Skin epidermis (tissue), 12 donors: Measurements from ENCODE around the gene TMEM38A.

Experiments
- H3K27ac ChIP-seq, 21 experiments: fragments of 200-600 bp; sonication (generic) in 11 of 21; one replicate each; pipeline ENCODE4 v1.5.0; 2020; ENCODE audit warnings: mild to moderate bottlenecking in 3 of 21, inconsistent platforms in 2 of 21, moderate library complexity in 2 of 21
- H3K4me3 ChIP-seq, 7 experiments: fragments of 200-600 bp; sonication (generic) in 2 of 7; one replicate each; pipeline ENCODE4 v1.5.0; 2020; ENCODE audit warnings: inconsistent platforms in 2 of 7, mild to moderate bottlenecking in 2 of 7, moderate library complexity in 1 of 7

Gene TMEM38A

GRCh38 chr19:16660763-16661479, at the start of gene TMEM38A:
Gene TMEM38A (plus strand): TSS chr19:16661139. CDS start chr19:16661218, 79 bp downstream.
- peak within 1 kb of the TSS; percentile 52 to 85 (median 64) for H3K4me3 ChIP-seq
- peak within 1 kb of the TSS; percentile 31 to 95 (median 89) for H3K27ac ChIP-seq

GRCh38 chr19:16612636-16613035, 48.3 kb upstream of the TMEM38A start:
- Histone ChIP-seq H3K4me3 (no peak overlapping the region), H3K27ac (no peak overlapping the region)

GRCh38 chr19:16613841-16614240, 47.1 kb upstream of the TMEM38A start:
- no peak overlapping the region for H3K27ac ChIP-seq
- no peak overlapping the region for H3K4me3 ChIP-seq

GRCh38 chr19:16614941-16615340, 46.0 kb upstream of the TMEM38A start:
- H3K27ac ChIP-seq: no peak overlapping the region
- no peak overlapping the region for H3K4me3 ChIP-seq

- no peak overlapping the region for H3K4me3 ChIP-seq
- no peak overlapping the region for H3K27ac ChIP-seq
Observed at GRCh38 chr19:16615808-16616207, 45.1 kb upstream of the TMEM38A start.

GRCh38 chr19:16618248-16618647, 42.7 kb upstream of the TMEM38A start:
- H3K27ac ChIP-seq: no peak overlapping the region
- H3K4me3 ChIP-seq: no peak overlapping the region

GRCh38 chr19:16619457-16619856, 41.5 kb upstream of the TMEM38A start:
- Histone ChIP-seq H3K4me3 (no peak overlapping the region), H3K27ac (peak overlapping the region in 1 of 21 experiments; percentile 17)

- Histone ChIP-seq H3K27ac (peak overlapping the region in 1 of 21 experiments; percentile 17), H3K4me3 (no peak overlapping the region)
Observed at GRCh38 chr19:16620018-16620417, 40.9 kb upstream of the TMEM38A start.

- no peak overlapping the region for H3K4me3 ChIP-seq
- peak overlapping the region in 1 of 21 experiments; percentile 9 for H3K27ac ChIP-seq
Observed at GRCh38 chr19:16620584-16620983, 40.4 kb upstream of the TMEM38A start.

- Histone ChIP-seq H3K4me3 (no peak overlapping the region), H3K27ac (peak overlapping the region in 2 of 21 experiments; percentile 9 to 19)
Observed at GRCh38 chr19:16621165-16621800, 39.7 kb upstream of the TMEM38A start.

- Histone ChIP-seq H3K4me3 (no peak overlapping the region), H3K27ac (no peak overlapping the region)
Observed at GRCh38 chr19:16623066-16623465, 37.9 kb upstream of the TMEM38A start.

- no peak overlapping the region for H3K27ac ChIP-seq
Observed at GRCh38 chr19:16623576-16623975, 37.4 kb upstream of the TMEM38A start.

GRCh38 chr19:16624236-16624635, 36.7 kb upstream of the TMEM38A start:
- no peak overlapping the region for H3K27ac ChIP-seq

More at GRCh38 chr19:16623576-16623975, 37.4 kb upstream of the TMEM38A start:
- H3K4me3 ChIP-seq: no peak overlapping the region

GRCh38 chr19:16625163-16625958, 35.6 kb upstream of the TMEM38A start:
- H3K27ac ChIP-seq: no peak overlapping the region
- H3K4me3 ChIP-seq: no peak overlapping the region

More at GRCh38 chr19:16624236-16624635, 36.7 kb upstream of the TMEM38A start:
- no peak overlapping the region for H3K4me3 ChIP-seq

- Histone ChIP-seq H3K27ac (peak overlapping the region in 20 of 21 experiments; percentile 81 to 99 (median 94)), H3K4me3 (peak overlapping the region; percentile 70 to 99 (median 93))
Observed at GRCh38 chr19:16626796-16627192, 34.1 kb upstream of the TMEM38A start.

- peak overlapping the region; percentile 70 to 99 (median 93) for H3K4me3 ChIP-seq
- peak overlapping the region; percentile 51 to 99 (median 92) for H3K27ac ChIP-seq
Observed at GRCh38 chr19:16627193-16627927, 33.6 kb upstream of the TMEM38A start.

- H3K27ac ChIP-seq: peak overlapping the region; percentile 51 to 99 (median 92)
Observed at GRCh38 chr19:16627928-16628182, 33.1 kb upstream of the TMEM38A start.

GRCh38 chr19:16628183-16628983, 32.6 kb upstream of the TMEM38A start, which contains the start of gene MED26:
Gene MED26 (minus strand): TSS chr19:16628204. CDS start chr19:16627943, 261 bp downstream.
- Histone ChIP-seq H3K4me3 (peak within 1 kb of the TSS; percentile 70 to 99 (median 93)), H3K27ac (peak within 1 kb of the TSS; percentile 83 to 99 (median 96))

More at GRCh38 chr19:16627928-16628182, 33.1 kb upstream of the TMEM38A start:
- peak overlapping the region; percentile 70 to 99 (median 93) for H3K4me3 ChIP-seq
